H1 (cell line): ENCODE measurements around the gene NWD2. TPM values are rescaled to one million over a fixed set of nuclear protein-coding genes. Genes with fewer than 3 reads are reported as not detected.

Source experiments
- POLR2A ChIP-seq, 2 experiments: IDR thresholded peaks; 1 replicate in 1 of 2; 2 replicates in 1 of 2; pipeline ENCODE4 v1.6.1; 2011; ENCODE audit warnings: low read depth in 2 of 2, low read length in 2 of 2, mild to moderate bottlenecking in 2 of 2; ENCODE audit errors: control extremely low read depth in 1 of 2
- polyA plus RNA-seq, 7 experiments: library from polyadenylated mRNA; depleted of rRNA in 3 of 7; stranded (reverse) in 5 of 7; unstranded in 2 of 7; fragments of >200 nt in 5 of 7; fragments of 200-250 nt in 2 of 7; gene quantifications; 1 replicate in 5 of 7; 2 replicates in 1 of 7; 4 replicates in 1 of 7; pipeline versions ENCODE4 v1.2.1 to v1.2.3, GENCODE V29; 2011 to 2013; ENCODE audit warnings: missing spikeins in 2 of 7, mixed read lengths in 2 of 7
- total RNA-seq: library from RNA; stranded (reverse); fragmentation: NEBNext Ultra II Directional; extraction: Animal tissue kit (Norgen Biotek cat#: 25700); gene quantifications from 2 replicates; pipeline ENCODE4 v1.2.1, GENCODE V29; 2021
- TF ChIP-seq, protein P1 (sequence below): fragments of 300-600 bp; sonication (generic); IDR thresholded peaks from 2 replicates; pipeline ENCODE4 v1.7.1; 2012; ENCODE audit warnings: low read length, moderate library complexity, mild to moderate bottlenecking, inconsistent platforms; ENCODE audit not compliant: insufficient replicate concordance

Gene NWD2
- total and polyA plus RNA-seq, 2 of the 8 experiments (the other 6 are each of a cell fraction or from before 2014, with no cell fraction given), result under 0.01 TPM; not detected in 1

DNA sequence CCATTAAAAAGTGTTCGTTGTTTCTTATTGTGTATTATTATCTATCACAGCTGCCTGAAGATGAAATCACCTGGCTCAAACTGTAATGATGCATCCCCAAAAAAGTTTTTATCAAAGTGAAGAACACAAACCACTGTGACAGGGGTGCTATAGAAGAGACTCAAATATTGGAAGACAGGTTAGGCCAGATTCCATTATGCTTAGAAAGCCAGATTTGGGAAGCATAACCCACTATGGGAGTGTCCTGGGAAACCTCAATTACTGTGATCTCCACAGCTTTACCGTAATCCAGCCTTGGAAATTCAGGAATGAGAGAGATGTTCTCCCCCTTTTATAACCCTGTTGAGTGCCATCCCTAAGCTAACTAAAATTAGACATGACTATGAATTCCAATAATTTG lies 114.2 kb downstream of the NWD2 start (continued):
- TF ChIP-seq, protein P1, sequence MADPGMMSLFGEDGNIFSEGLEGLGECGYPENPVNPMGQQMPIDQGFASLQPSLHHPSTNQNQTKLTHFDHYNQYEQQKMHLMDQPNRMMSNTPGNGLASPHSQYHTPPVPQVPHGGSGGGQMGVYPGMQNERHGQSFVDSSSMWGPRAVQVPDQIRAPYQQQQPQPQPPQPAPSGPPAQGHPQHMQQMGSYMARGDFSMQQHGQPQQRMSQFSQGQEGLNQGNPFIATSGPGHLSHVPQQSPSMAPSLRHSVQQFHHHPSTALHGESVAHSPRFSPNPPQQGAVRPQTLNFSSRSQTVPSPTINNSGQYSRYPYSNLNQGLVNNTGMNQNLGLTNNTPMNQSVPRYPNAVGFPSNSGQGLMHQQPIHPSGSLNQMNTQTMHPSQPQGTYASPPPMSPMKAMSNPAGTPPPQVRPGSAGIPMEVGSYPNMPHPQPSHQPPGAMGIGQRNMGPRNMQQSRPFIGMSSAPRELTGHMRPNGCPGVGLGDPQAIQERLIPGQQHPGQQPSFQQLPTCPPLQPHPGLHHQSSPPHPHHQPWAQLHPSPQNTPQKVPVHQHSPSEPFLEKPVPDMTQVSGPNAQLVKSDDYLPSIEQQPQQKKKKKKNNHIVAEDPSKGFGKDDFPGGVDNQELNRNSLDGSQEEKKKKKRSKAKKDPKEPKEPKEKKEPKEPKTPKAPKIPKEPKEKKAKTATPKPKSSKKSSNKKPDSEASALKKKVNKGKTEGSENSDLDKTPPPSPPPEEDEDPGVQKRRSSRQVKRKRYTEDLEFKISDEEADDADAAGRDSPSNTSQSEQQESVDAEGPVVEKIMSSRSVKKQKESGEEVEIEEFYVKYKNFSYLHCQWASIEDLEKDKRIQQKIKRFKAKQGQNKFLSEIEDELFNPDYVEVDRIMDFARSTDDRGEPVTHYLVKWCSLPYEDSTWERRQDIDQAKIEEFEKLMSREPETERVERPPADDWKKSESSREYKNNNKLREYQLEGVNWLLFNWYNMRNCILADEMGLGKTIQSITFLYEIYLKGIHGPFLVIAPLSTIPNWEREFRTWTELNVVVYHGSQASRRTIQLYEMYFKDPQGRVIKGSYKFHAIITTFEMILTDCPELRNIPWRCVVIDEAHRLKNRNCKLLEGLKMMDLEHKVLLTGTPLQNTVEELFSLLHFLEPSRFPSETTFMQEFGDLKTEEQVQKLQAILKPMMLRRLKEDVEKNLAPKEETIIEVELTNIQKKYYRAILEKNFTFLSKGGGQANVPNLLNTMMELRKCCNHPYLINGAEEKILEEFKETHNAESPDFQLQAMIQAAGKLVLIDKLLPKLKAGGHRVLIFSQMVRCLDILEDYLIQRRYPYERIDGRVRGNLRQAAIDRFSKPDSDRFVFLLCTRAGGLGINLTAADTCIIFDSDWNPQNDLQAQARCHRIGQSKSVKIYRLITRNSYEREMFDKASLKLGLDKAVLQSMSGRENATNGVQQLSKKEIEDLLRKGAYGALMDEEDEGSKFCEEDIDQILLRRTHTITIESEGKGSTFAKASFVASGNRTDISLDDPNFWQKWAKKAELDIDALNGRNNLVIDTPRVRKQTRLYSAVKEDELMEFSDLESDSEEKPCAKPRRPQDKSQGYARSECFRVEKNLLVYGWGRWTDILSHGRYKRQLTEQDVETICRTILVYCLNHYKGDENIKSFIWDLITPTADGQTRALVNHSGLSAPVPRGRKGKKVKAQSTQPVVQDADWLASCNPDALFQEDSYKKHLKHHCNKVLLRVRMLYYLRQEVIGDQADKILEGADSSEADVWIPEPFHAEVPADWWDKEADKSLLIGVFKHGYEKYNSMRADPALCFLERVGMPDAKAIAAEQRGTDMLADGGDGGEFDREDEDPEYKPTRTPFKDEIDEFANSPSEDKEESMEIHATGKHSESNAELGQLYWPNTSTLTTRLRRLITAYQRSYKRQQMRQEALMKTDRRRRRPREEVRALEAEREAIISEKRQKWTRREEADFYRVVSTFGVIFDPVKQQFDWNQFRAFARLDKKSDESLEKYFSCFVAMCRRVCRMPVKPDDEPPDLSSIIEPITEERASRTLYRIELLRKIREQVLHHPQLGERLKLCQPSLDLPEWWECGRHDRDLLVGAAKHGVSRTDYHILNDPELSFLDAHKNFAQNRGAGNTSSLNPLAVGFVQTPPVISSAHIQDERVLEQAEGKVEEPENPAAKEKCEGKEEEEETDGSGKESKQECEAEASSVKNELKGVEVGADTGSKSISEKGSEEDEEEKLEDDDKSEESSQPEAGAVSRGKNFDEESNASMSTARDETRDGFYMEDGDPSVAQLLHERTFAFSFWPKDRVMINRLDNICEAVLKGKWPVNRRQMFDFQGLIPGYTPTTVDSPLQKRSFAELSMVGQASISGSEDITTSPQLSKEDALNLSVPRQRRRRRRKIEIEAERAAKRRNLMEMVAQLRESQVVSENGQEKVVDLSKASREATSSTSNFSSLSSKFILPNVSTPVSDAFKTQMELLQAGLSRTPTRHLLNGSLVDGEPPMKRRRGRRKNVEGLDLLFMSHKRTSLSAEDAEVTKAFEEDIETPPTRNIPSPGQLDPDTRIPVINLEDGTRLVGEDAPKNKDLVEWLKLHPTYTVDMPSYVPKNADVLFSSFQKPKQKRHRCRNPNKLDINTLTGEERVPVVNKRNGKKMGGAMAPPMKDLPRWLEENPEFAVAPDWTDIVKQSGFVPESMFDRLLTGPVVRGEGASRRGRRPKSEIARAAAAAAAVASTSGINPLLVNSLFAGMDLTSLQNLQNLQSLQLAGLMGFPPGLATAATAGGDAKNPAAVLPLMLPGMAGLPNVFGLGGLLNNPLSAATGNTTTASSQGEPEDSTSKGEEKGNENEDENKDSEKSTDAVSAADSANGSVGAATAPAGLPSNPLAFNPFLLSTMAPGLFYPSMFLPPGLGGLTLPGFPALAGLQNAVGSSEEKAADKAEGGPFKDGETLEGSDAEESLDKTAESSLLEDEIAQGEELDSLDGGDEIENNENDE, result no peak
- no peak for TF ChIP-seq POLR2A (IDR thresholded peaks at IDR 0.05; ENCODE audit: control extremely low read depth in 1 of 2, low read depth in 2 of 2, low read length in 2 of 2)
